Suppressor macrophage treated with lipopolysaccharide for 1 hour (primary cell): ENCODE measurements around the gene TUBA4A.
A peak's percentile ranks its signal among the peaks of the same experiment; 100 is the strongest.
"Not testable (repeated sequence)": the region's sequence is repeated elsewhere in the genome, so short reads cannot be mapped to it uniquely, and the experiment has no call there.

Experiments used
- DNase-seq, 3 donors: peaks; one replicate each; pipeline ENCODE4 v3.0.0-alpha.2; 2020 to 2022

The TUBA4A gene

DNA sequence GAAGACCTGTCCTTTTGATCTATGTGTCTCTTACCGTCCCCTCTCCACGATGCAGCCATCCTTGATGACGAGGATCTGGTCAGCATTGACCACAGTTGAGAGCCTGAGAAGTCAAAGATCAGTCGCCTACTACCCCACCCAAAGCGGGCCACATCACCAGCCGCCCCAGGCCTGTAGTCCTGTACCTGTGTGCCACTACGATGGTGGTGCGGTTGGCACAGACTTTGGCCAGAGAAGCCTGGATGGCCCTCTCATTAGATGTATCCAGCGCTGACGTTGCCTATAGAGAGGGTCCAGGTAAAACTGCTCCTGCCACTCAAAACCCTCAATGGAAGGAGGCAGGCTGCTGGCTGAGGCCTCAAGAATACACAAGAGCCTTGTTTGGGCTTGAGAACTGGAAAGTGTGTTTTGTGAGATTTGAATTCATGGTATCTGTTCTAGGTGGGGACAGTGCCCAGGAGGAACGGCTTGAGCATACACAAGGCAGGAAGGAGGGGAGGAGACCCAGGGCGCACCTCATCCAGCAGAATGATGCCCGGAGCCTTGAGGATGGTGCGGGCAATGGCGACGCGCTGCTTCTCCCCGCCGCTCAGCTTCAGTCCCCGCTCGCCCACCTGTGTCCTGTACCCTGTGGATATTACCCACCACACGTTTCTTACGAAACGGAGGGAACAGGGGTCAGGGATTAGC lies 43.4 kb downstream of the TUBA4A start:
- DNase-seq, result no peak

DNA sequence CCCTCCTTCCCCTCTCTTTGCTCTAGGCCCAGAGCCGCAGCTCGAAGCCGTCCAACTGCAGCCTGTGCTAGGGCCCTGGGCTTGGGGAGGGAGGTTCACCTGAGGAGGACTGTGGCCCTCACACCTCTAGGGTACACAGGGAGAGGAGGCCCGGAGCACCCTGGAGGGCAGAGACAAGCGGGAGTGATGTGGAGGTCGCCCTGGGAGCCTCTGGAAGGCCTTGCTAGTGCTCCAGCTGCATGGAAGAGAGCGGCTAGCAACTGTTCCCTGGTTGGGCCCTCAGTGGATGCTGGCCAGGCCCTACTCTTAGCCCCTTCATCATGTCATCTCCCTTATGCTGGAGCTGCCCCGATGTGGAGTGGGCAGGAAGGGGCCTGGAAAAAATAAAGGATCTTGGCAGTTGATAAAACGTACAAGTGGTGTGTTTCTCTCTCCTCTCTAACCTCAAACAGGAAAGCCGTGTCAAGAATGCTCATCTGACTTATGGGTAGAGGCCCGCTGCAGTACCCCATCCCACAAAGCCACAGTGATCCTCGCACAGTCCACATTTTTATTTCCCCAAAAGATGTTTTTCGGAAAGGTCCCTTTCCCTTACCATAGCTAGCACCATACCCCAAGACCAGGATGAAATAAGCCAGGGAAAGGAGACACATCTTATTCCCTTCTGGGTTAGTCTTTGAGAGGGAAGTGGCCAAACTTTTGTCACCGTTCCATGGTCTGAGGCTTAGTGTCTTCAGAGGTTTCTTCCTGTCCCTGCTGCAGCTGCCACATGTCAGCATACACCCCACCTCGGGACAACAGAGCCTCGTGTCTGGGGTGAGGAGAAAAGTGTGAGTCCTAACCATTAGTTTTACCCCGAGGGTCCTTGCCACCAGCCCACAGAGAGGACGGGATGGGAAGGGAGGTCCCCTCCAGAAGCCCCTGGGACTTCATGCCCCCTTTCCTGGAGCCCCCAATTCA lies 44.2 kb downstream of the TUBA4A start:
- DNase-seq, result no peak

DNA sequence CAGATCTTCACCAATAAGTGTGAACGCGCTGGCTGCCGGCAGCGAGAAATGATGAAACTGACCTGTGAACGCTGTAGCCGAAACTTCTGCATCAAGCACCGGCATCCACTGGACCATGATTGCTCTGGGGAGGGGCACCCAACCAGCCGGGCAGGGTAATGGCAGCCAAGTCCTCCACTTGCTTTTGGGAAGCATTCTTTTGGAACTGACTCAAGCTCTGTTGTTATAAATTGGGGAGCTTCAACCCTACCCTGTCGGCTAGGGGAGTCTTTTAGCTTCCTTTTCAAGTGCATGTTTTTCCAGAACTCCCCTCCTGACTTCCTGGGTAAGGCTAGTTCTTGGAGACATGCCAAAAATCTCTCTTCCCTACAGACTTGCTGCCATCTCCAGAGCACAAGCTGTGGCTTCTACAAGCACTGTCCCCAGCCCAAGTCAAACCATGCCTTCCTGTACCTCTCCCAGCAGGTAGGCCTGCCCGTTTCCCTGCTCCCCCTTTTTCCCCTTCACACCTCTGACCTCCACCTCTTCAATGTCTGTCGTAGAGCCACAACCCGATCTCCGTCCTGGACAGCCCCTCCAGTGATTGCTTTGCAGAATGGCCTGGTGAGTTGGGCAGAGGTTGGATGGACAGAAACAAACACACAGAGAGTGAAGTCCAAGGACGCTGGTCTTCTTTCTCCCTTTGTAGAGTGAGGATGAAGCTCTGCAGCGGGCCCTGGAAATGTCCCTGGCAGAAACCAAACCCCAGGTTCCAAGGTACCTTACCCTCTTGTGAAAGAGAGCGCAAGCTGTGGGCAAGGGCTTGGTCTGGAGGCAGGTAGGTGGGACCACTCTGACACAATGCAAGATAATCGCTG lies 45.6 kb downstream of the TUBA4A start:
- peak in 2 of 3 donors; percentile 17 to 21 for DNase-seq

- DNase-seq, result no peak
Observed at GRCh38 chr2:219207134-219207883, 46.4 kb downstream of the TUBA4A start.

DNA sequence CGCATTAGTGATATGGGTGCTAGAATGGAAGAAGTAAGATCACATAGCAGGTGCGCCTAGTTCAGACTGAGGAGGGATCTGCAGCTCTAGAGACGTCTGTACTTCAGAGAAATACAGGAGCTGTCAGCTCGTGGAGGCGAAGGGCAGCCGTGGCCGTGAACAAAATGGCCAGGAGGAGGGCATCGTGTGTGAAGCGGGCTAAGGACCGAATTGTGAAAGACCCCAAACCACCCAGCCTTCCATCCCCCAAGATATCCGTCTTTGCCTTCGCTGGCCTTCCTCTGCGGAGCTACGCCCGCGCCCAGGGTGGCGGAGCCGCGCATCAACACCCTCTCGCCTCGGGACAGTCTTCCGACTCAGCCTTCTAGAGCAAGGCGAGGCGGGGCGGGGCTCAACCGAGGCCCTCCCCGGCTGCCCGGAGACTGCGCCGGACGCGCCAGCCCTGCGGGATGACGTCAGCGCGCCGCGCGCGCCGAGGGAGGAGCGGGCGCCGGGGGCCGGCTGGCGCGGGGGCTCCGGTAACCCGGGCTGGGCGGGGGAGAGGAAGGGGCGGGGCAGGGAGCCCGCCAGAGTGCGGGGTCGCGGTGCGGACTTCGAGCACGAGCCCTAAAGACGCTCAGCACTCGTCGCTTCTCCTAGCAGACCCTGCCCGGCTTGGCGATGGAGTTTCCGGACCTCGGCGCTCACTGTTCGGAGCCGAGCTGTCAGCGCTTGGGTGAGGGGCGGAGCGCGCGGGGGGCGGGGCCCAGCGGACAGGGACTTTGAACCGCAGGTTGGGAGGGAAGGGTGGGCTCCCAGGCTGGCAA lies 47.2 kb downstream of the TUBA4A start, which contains the start of gene ZFAND2B:
ZFAND2B (plus strand) TSS at position 455 of the 806 bp plus-strand sequence; CDS start at position 661, 206 bp downstream.
- peak; percentile 96 to 99 (median 98) for DNase-seq

GRCh38 chr2:219205981-219206327 lies 47.8 kb downstream of the TUBA4A start:
- DNase-seq, result no peak

GRCh38 chr2:219205165-219205538 lies 48.6 kb downstream of the TUBA4A start:
- DNase-seq, result no peak

GRCh38 chr2:219204425-219205164 lies 49.1 kb downstream of the TUBA4A start:
- DNase-seq, result no peak

DNA sequence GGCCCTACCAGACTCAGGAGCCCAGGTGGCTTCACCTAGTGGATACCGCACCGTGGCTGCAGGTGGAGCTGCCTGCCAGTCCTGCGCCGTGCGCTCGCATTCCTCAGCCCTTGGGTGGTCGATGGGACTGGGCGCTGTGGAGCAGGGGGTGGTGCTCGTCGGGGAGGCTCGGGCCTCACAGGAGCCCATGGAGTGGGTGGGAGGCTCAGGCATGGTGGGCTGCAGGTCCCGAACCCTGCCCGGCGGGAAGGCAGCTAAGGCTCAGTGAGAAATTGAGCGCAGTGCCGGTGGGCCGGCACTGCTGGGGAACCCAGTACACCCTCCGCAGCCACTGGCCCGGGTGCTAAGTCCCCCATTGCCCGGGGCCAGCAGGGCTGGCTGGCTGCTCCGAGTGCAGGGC lies 52.4 kb downstream of the TUBA4A start:
- DNase-seq, result not testable (repeated sequence)

GRCh38 chr2:219200502-219201326 lies 53.0 kb downstream of the TUBA4A start:
- peak in 1 of 3 donors; percentile 11 for DNase-seq
